HEK293 (cell line): Measurements from ENCODE around the gene MAGI1.

Experiments used
- CTCF ChIA-PET: fragments of 350-600 bp; formaldehyde crosslinking; extraction: SDS; loops from one replicate; lab custom pipeline; 2021; ENCODE audit warnings: antibody characterized with exemption; lab: Yijun Ruan, JAX
- POLR2A ChIA-PET: fragments of 300-600 bp; formaldehyde crosslinking; extraction: SDS; loops from one replicate; lab custom pipeline; 2020; ENCODE audit warnings: antibody characterized with exemption, inconsistent platforms; lab: Yijun Ruan, JAX
- H3K27ac ChIP-seq: fragments of 200-500 bp; sonication (Bioruptor generic); 2 replicates; pipeline ENCODE4 v1.5.1; 2014; ENCODE audit warnings: low read depth, low read length, control low read depth, inconsistent platforms; ENCODE audit errors: extremely low read depth
- H3K36me3 ChIP-seq, 2 experiments: fragments of 200-500 bp in 1 of 2; sonication (Bioruptor generic) in 1 of 2; 1 replicate in 1 of 2; 2 replicates in 1 of 2; pipeline ENCODE4 v1.5.1; 2014 to 2017; ENCODE audit warnings: inconsistent platforms in 2 of 2, low read length in 2 of 2; ENCODE audit not compliant: control insufficient read depth in 2 of 2, insufficient read depth in 1 of 2
- H3K4me1 ChIP-seq: fragments of 200-500 bp; sonication (Bioruptor generic); 2 replicates; pipeline ENCODE4 v1.5.1; 2014; ENCODE audit warnings: mild to moderate bottlenecking, low read length, inconsistent platforms; ENCODE audit not compliant: control insufficient read depth, insufficient read depth
- H3K4me3 ChIP-seq: 2 replicates; pipeline ENCODE4 v1.5.1; 2011; ENCODE audit warnings: low read depth, mild to moderate bottlenecking, control low read depth, low read length, moderate library complexity
- H3K9me3 ChIP-seq: fragments of 200-500 bp; sonication (Bioruptor generic); 2 replicates; pipeline ENCODE4 v1.5.1; 2014; ENCODE audit warnings: low read depth, low read length, inconsistent platforms; ENCODE audit not compliant: control insufficient read depth, insufficient read depth
- BCL11A ChIP-seq: fragments of 450-650 bp; formaldehyde crosslinking; IDR thresholded peaks from 2 replicates; pipeline ENCODE4 v1.5.1; 2016; ENCODE audit warnings: low read depth, missing biosample characterization, missing genetic modification characterization
- FEZF1 ChIP-seq: fragments of 450-650 bp; formaldehyde crosslinking; IDR thresholded peaks from 2 replicates; pipeline ENCODE4 v1.5.1; 2016; ENCODE audit warnings: missing biosample characterization, missing genetic modification characterization
- OVOL3 ChIP-seq: fragments of 450-650 bp; formaldehyde crosslinking; IDR thresholded peaks from 2 replicates; pipeline ENCODE4 v1.5.1; 2016; ENCODE audit warnings: missing biosample characterization, missing genetic modification characterization
- SALL2 ChIP-seq: fragments of 450-650 bp; formaldehyde crosslinking; IDR thresholded peaks from 2 replicates; pipeline ENCODE4 v1.5.0; 2017; ENCODE audit warnings: missing biosample characterization, mild to moderate bottlenecking, missing genetic modification characterization, borderline replicate concordance
- SP2 ChIP-seq: fragments of 450-650 bp; formaldehyde crosslinking; IDR thresholded peaks from 2 replicates; pipeline ENCODE4 v1.5.1; 2016; ENCODE audit warnings: missing biosample characterization, missing genetic modification characterization
- YY1 ChIP-seq: fragments of 450-650 bp; formaldehyde crosslinking; IDR thresholded peaks from 2 replicates; pipeline ENCODE4 v1.5.1; 2018; ENCODE audit warnings: missing biosample characterization, missing genetic modification characterization
- ZBTB48 ChIP-seq: fragments of 450-650 bp; formaldehyde crosslinking; IDR thresholded peaks from 2 replicates; pipeline ENCODE4 v1.5.1; 2016; ENCODE audit warnings: missing biosample characterization, missing genetic modification characterization
- ZBTB7A ChIP-seq: fragments of 450-650 bp; formaldehyde crosslinking; IDR thresholded peaks from 2 replicates; pipeline ENCODE4 v1.5.1; 2016; ENCODE audit warnings: low read depth, missing biosample characterization, missing genetic modification characterization
- ZEB2 ChIP-seq: fragments of 450-650 bp; formaldehyde crosslinking; IDR thresholded peaks from 2 replicates; pipeline ENCODE4 v1.5.1; 2016; ENCODE audit warnings: missing biosample characterization, missing genetic modification characterization
- ZNF174 ChIP-seq: fragments of 450-650 bp; formaldehyde crosslinking; IDR thresholded peaks from 2 replicates; pipeline ENCODE4 v1.5.0; 2017; ENCODE audit warnings: missing biosample characterization, mild to moderate bottlenecking, missing genetic modification characterization
- ZNF239 ChIP-seq: fragments of 450-650 bp; formaldehyde crosslinking; IDR thresholded peaks from 2 replicates; pipeline ENCODE4 v1.5.1; 2016; ENCODE audit warnings: missing biosample characterization, missing genetic modification characterization
- ZNF24 ChIP-seq: fragments of 450-650 bp; formaldehyde crosslinking; IDR thresholded peaks from 2 replicates; pipeline ENCODE4 v1.5.1; 2016; ENCODE audit warnings: missing biosample characterization, missing genetic modification characterization
- ZNF302 ChIP-seq: fragments of 450-650 bp; formaldehyde crosslinking; IDR thresholded peaks from 2 replicates; pipeline ENCODE4 v1.5.1; 2016; ENCODE audit warnings: missing biosample characterization, missing genetic modification characterization, low read depth
- ZNF366 ChIP-seq: fragments of 450-650 bp; formaldehyde crosslinking; conservative IDR thresholded peaks from 2 replicates; pipeline ENCODE4 v1.5.1; 2016; ENCODE audit warnings: missing biosample characterization, missing genetic modification characterization
- ZNF473 ChIP-seq: fragments of 450-650 bp; formaldehyde crosslinking; IDR thresholded peaks from 2 replicates; pipeline ENCODE4 v1.5.1; 2017; ENCODE audit warnings: missing biosample characterization, missing genetic modification characterization
- ZNF501 ChIP-seq: fragments of 450-650 bp; formaldehyde crosslinking; IDR thresholded peaks from 2 replicates; pipeline ENCODE4 v1.5.1; 2016; ENCODE audit warnings: missing biosample characterization, missing genetic modification characterization
- ZNF560 ChIP-seq: fragments of 450-650 bp; formaldehyde crosslinking; IDR thresholded peaks from 2 replicates; pipeline ENCODE4 v1.5.1; 2017; ENCODE audit warnings: missing biosample characterization, missing genetic modification characterization, borderline replicate concordance
- ZNF561 ChIP-seq: fragments of 450-650 bp; IDR thresholded peaks from 2 replicates; pipeline ENCODE4 v1.5.1; 2018; ENCODE audit warnings: missing biosample characterization, missing genetic modification characterization, borderline replicate concordance
- ZNF664 ChIP-seq: fragments of 450-650 bp; formaldehyde crosslinking; IDR thresholded peaks from 2 replicates; pipeline ENCODE4 v1.5.1; 2016; ENCODE audit warnings: missing biosample characterization, missing genetic modification characterization
- ZNF707 ChIP-seq: fragments of 450-650 bp; formaldehyde crosslinking; IDR thresholded peaks from 2 replicates; pipeline ENCODE4 v1.5.1; 2016; ENCODE audit warnings: missing biosample characterization, missing genetic modification characterization
- ZNF777 ChIP-seq: fragments of 450-650 bp; formaldehyde crosslinking; IDR thresholded peaks from 2 replicates; pipeline ENCODE4 v1.5.1; 2017; ENCODE audit warnings: missing biosample characterization, missing genetic modification characterization, borderline replicate concordance
- ZNF785 ChIP-seq: fragments of 450-650 bp; formaldehyde crosslinking; IDR thresholded peaks from 2 replicates; pipeline ENCODE4 v1.5.1; 2016; ENCODE audit warnings: missing biosample characterization, missing genetic modification characterization
- ZNF843 ChIP-seq: fragments of 450-650 bp; formaldehyde crosslinking; IDR thresholded peaks from 2 replicates; pipeline ENCODE4 v1.5.1; 2016; ENCODE audit warnings: missing biosample characterization, missing genetic modification characterization
- TF ChIP-seq, protein P1 (sequence below): fragments of 450-650 bp; formaldehyde crosslinking; IDR thresholded peaks from 2 replicates; pipeline ENCODE4 v1.5.1; 2016; ENCODE audit warnings: missing biosample characterization, missing genetic modification characterization
- TF ChIP-seq, protein P2 (sequence below): fragments of 450-650 bp; formaldehyde crosslinking; IDR thresholded peaks from 2 replicates; pipeline ENCODE4 v1.5.1; 2016; ENCODE audit warnings: missing biosample characterization, missing genetic modification characterization
- TF ChIP-seq, protein P3 (sequence below): fragments of 450-650 bp; formaldehyde crosslinking; IDR thresholded peaks from 2 replicates; pipeline ENCODE4 v1.5.1; 2017; ENCODE audit warnings: missing biosample characterization, mild to moderate bottlenecking, missing genetic modification characterization, moderate library complexity
- TF ChIP-seq, protein P4 (sequence below): fragments of 450-650 bp; formaldehyde crosslinking; IDR thresholded peaks from 2 replicates; pipeline ENCODE4 v1.5.1; 2016; ENCODE audit warnings: missing biosample characterization, missing genetic modification characterization

Gene MAGI1

DNA sequence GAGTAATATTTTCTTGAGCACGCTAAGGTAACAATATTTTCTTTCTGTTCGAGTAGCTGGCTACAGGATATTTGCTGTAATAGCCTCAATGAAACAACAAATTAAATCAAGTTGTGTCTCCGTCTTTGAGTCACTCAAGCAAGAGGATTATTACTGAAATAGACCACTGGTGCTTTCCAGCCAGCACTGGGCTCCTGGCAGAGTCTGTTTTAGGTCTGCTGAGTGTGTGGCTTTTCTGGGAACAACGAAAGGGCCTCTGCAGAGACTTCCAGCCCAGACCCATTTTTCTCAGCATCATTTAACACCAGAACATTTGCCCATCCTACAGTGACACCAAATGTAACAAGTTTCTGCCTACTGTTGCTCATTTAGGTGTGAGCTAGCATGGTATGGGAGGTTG is 652.9 kb downstream of the MAGI1 start:
- H3K36me3 ChIP-seq: peaks cover 0 to 4% of the 10 kb centered on the region in 2 experiments; a peak in 1 of 3 replicates
- POLR2A ChIA-PET: interaction anchor here (0.6 kb wide), 1 partner anchor 15 kb away, joined by 3 read pairs; no protein-coding TSS in a partner anchor
- no peak overlapping the region for H3K27ac ChIP-seq
- H3K4me1 ChIP-seq: no peaks in the 10 kb centered on the region
- H3K4me3 ChIP-seq: no peak overlapping the region
- CTCF ChIA-PET: no interaction called here
- no peak for TF ChIP-seq ZNF707 (tag by site-specific recombination)
- no peak for TF ChIP-seq ZNF561 (tag by site-specific recombination)
- no peak for TF ChIP-seq ZNF843 (tag by site-specific recombination)
- TF ChIP-seq ZNF24 (tag by site-specific recombination): no peak
- no peak for TF ChIP-seq FEZF1 (tag by site-specific recombination)
- no peak for TF ChIP-seq SP2
- TF ChIP-seq ZEB2 (tag by site-specific recombination): no peak
- TF ChIP-seq, protein P1, sequence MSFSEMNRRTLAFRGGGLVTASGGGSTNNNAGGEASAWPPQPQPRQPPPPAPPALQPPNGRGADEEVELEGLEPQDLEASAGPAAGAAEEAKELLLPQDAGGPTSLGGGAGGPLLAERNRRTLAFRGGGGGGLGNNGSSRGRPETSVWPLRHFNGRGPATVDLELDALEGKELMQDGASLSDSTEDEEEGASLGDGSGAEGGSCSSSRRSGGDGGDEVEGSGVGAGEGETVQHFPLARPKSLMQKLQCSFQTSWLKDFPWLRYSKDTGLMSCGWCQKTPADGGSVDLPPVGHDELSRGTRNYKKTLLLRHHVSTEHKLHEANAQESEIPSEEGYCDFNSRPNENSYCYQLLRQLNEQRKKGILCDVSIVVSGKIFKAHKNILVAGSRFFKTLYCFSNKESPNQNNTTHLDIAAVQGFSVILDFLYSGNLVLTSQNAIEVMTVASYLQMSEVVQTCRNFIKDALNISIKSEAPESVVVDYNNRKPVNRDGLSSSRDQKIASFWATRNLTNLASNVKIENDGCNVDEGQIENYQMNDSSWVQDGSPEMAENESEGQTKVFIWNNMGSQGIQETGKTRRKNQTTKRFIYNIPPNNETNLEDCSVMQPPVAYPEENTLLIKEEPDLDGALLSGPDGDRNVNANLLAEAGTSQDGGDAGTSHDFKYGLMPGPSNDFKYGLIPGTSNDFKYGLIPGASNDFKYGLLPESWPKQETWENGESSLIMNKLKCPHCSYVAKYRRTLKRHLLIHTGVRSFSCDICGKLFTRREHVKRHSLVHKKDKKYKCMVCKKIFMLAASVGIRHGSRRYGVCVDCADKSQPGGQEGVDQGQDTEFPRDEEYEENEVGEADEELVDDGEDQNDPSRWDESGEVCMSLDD (tag by site-specific recombination): no peak
- TF ChIP-seq, protein P2, sequence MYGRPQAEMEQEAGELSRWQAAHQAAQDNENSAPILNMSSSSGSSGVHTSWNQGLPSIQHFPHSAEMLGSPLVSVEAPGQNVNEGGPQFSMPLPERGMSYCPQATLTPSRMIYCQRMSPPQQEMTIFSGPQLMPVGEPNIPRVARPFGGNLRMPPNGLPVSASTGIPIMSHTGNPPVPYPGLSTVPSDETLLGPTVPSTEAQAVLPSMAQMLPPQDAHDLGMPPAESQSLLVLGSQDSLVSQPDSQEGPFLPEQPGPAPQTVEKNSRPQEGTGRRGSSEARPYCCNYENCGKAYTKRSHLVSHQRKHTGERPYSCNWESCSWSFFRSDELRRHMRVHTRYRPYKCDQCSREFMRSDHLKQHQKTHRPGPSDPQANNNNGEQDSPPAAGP (tag by site-specific recombination): no peak
- TF ChIP-seq ZBTB48 (tag by site-specific recombination): no peak
- TF ChIP-seq ZNF239 (tag by site-specific recombination): no peak
- TF ChIP-seq YY1 (tag by site-specific recombination): no peak
- no peak for TF ChIP-seq ZNF560 (tag by site-specific recombination)
- TF ChIP-seq, protein P3, sequence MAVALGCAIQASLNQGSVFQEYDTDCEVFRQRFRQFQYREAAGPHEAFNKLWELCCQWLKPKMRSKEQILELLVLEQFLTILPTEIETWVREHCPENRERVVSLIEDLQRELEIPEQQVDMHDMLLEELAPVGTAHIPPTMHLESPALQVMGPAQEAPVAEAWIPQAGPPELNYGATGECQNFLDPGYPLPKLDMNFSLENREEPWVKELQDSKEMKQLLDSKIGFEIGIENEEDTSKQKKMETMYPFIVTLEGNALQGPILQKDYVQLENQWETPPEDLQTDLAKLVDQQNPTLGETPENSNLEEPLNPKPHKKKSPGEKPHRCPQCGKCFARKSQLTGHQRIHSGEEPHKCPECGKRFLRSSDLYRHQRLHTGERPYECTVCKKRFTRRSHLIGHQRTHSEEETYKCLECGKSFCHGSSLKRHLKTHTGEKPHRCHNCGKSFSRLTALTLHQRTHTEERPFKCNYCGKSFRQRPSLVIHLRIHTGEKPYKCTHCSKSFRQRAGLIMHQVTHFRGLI (tag by site-specific recombination): no peak
- TF ChIP-seq BCL11A (tag by site-specific recombination): no peak
- no peak for TF ChIP-seq ZBTB7A (tag by site-specific recombination)
- TF ChIP-seq ZNF785: no peak
- no peak for TF ChIP-seq ZNF366 (tag by site-specific recombination)
- no peaks in the 10 kb centered on the region for H3K9me3 ChIP-seq

DNA sequence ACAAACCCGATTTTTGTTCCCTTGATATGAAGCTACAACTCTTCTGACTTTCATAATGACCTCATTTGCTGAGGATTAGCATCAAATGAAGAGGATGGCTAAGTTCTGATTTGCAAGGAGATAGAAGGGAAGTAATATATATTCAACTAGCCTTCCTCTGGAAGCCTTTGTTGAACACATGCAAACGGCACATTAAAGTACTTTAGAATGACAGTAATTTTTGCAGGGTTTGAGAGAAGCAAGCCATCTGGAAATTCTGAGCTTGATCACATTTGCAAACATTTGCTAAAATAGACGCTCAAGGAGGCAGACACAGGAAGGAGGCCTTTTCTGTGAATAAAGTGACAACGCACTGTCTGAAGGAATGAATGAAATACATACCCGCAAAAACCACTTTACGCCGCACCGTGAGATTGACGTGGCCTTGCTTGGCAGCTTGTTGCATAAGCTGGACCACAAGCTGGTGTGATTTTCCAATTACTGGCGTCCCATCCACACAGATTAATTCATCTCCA is 657.2 kb downstream of the MAGI1 start:
- TF ChIP-seq ZNF777 (tag by site-specific recombination) (no peak), BCL11A (tag by site-specific recombination) (no peak), ZNF473 (tag by site-specific recombination) (no peak), ZNF174 (tag by site-specific recombination) (no peak), SALL2 (tag by site-specific recombination) (no peak), ZNF664 (tag by site-specific recombination) (no peak), OVOL3 (tag by site-specific recombination) (no peak), ZNF302 (tag by site-specific recombination) (no peak), ZNF501 (tag by site-specific recombination) (no peak)
- TF ChIP-seq, protein P4, sequence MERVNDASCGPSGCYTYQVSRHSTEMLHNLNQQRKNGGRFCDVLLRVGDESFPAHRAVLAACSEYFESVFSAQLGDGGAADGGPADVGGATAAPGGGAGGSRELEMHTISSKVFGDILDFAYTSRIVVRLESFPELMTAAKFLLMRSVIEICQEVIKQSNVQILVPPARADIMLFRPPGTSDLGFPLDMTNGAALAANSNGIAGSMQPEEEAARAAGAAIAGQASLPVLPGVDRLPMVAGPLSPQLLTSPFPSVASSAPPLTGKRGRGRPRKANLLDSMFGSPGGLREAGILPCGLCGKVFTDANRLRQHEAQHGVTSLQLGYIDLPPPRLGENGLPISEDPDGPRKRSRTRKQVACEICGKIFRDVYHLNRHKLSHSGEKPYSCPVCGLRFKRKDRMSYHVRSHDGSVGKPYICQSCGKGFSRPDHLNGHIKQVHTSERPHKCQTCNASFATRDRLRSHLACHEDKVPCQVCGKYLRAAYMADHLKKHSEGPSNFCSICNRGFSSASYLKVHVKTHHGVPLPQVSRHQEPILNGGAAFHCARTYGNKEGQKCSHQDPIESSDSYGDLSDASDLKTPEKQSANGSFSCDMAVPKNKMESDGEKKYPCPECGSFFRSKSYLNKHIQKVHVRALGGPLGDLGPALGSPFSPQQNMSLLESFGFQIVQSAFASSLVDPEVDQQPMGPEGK (tag by site-specific recombination): no peak
- CTCF ChIA-PET: no interaction called here
- H3K4me3 ChIP-seq: no peak overlapping the region

More for the DNA sequence above, 657.2 kb downstream of the MAGI1 start:
- POLR2A ChIA-PET: no interaction called here
- H3K36me3 ChIP-seq: peaks cover 0 to 9% of the 10 kb centered on the region in 2 experiments; a peak in 1 of 3 replicates
- no peaks in the 10 kb centered on the region for H3K9me3 ChIP-seq
- no peaks in the 10 kb centered on the region for H3K4me1 ChIP-seq
- no peak overlapping the region for H3K27ac ChIP-seq
